Colonic mucosa (tissue), 4 donors: ENCODE measurements around the gene PTPRN2. TPM values are rescaled to one million over a fixed set of nuclear protein-coding genes. Genes with fewer than 3 reads are reported as not detected.
A peak's percentile ranks its signal among the peaks of the same experiment; 100 is the strongest.

Experiments
- DNase-seq: peaks from one replicate; pipeline ENCODE4 v3.0.0-alpha.2; 2020
- H3K27ac ChIP-seq: fragments of 200-600 bp; one replicate; pipeline ENCODE4 v1.8.0; 2021
- H3K27me3 ChIP-seq: fragments of 200-600 bp; one replicate; pipeline ENCODE4 v1.8.0; 2021
- H3K36me3 ChIP-seq: fragments of 200-600 bp; one replicate; pipeline ENCODE4 v1.8.0; 2021
- H3K4me1 ChIP-seq: fragments of 200-600 bp; one replicate; pipeline ENCODE4 v1.8.0; 2021; ENCODE audit warnings: mild to moderate bottlenecking
- H3K4me3 ChIP-seq: fragments of 200-600 bp; one replicate; pipeline ENCODE4 v1.8.0; 2021
- H3K9ac ChIP-seq, 2 donors: one replicate each; pipeline ENCODE4 v1.7.0; 2013; ENCODE audit warnings: control low read depth in 2 of 2, low read depth in 2 of 2, low read length in 2 of 2
- H3K9me3 ChIP-seq: fragments of 200-600 bp; one replicate; pipeline ENCODE4 v1.8.0; 2021
- intact Hi-C: fragments of 100-400 bp; cut with DNase I; formaldehyde crosslinking; loops from one replicate; pipeline ENCODE4 v1.14.1; 2022
- total RNA-seq, 2 donors: library from RNA; stranded (reverse); fragmentation: NEBNext Ultra II Directional in 1 of 2; extraction: Animal tissue kit (Norgen Biotek cat#: 25700) in 1 of 2; gene quantifications; one replicate each; pipeline ENCODE4 v1.2.1, GENCODE V29; 2021
- TF ChIP-seq, protein P1 (sequence below): fragments of 200-600 bp; IDR thresholded peaks from one replicate; pipeline ENCODE4 v1.8.0; 2022; ENCODE audit warnings: antibody characterized with exemption, mild to moderate bottlenecking
- donor health status: healthy.
- donor health status: DM: no; HTN: no; CAD: no.
- donor health status: DM: no; HTN: no; CAD: no.

The PTPRN2 gene
- total RNA-seq, 2 donors from 2014 or later: 14.7 to 21.6 TPM

GRCh38 chr7:158396301-158396905 is 191.2 kb downstream of the PTPRN2 start:
- intact Hi-C loops: no loop called here
- Histone ChIP-seq H3K9me3 (no peaks in the 10 kb centered on the region), H3K36me3 (no peaks in the 10 kb centered on the region), H3K4me1 (peaks cover 9% of the 10 kb centered on the region), H3K27me3 (no peaks in the 10 kb centered on the region), H3K27ac (no peak overlapping the region), H3K4me3 (no peak overlapping the region), H3K9ac (peak overlapping the region in 1 of 2 donors; percentile 9)
- TF ChIP-seq, protein P1, sequence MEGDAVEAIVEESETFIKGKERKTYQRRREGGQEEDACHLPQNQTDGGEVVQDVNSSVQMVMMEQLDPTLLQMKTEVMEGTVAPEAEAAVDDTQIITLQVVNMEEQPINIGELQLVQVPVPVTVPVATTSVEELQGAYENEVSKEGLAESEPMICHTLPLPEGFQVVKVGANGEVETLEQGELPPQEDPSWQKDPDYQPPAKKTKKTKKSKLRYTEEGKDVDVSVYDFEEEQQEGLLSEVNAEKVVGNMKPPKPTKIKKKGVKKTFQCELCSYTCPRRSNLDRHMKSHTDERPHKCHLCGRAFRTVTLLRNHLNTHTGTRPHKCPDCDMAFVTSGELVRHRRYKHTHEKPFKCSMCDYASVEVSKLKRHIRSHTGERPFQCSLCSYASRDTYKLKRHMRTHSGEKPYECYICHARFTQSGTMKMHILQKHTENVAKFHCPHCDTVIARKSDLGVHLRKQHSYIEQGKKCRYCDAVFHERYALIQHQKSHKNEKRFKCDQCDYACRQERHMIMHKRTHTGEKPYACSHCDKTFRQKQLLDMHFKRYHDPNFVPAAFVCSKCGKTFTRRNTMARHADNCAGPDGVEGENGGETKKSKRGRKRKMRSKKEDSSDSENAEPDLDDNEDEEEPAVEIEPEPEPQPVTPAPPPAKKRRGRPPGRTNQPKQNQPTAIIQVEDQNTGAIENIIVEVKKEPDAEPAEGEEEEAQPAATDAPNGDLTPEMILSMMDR: no peak
- DNase-seq: no peak

DNA sequence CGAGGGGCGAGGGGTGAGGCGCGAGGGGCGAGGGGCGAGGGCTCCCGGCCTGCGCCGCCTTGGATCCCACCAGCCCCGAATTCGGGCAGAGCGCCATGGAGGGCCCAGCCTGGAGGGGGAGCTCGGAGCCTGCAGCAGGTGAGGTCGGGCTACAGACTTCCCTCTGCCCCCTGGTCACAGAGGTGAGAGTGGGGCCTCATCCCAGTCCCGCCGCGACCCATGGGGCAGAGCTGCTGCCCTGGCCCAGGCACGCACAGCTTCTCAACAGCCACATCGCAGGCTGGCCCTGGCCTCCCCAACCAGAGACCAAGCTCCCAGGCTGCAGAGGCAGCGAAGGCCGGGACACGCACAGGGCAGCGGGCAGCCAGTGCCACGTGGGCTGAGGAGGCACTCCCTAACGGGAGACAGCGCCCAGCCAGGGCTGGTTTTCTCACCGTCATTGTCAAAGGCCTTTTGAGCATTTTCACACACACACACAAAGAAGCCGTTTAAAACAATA is 191.8 kb downstream of the PTPRN2 start:
- peaks cover 9% of the 10 kb centered on the region for H3K4me1 ChIP-seq
- intact Hi-C loops: no loop called here
- peak; percentile 75 for DNase-seq
- H3K36me3 ChIP-seq: no peaks in the 10 kb centered on the region
- H3K9ac ChIP-seq: peak overlapping the region in 1 of 2 donors; percentile 26
- H3K4me3 ChIP-seq: no peak overlapping the region
- no peaks in the 10 kb centered on the region for H3K9me3 ChIP-seq
- H3K27me3 ChIP-seq: no peaks in the 10 kb centered on the region
- TF ChIP-seq, protein P1: no peak
- no peak overlapping the region for H3K27ac ChIP-seq

DNA sequence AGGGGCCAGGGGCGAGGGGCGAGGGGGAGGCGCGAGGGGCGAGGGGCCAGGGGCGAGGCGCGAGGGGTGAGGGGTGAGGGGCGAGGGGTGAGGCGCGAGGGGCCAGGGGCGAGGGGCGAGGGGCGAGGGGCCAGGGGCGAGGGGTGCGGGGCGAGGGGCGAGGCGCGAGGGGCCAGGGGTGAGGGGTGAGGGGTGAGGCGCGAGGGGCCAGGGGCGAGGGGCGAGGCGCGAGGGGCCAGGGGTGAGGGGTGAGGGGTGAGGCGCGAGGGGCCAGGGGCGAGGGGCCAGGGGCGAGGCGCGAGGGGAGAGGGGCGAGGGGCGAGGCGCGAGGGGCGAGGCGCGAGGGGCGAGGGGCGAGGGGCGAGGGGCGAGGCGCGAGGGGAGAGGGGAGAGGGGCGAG is 192.3 kb downstream of the PTPRN2 start:
- intact Hi-C loops: no loop called here
- Histone ChIP-seq H3K4me3 (no peak overlapping the region), H3K9ac (no peak overlapping the region), H3K27ac (no peak overlapping the region), H3K9me3 (no peaks in the 10 kb centered on the region), H3K27me3 (no peaks in the 10 kb centered on the region), H3K4me1 (peaks cover 9% of the 10 kb centered on the region), H3K36me3 (no peaks in the 10 kb centered on the region)
- no peak for DNase-seq
- TF ChIP-seq, protein P1: no peak

GRCh38 chr7:158394936-158395335 is 192.7 kb downstream of the PTPRN2 start:
- Histone ChIP-seq H3K4me1 (peaks cover 9% of the 10 kb centered on the region), H3K27me3 (no peaks in the 10 kb centered on the region), H3K4me3 (no peak overlapping the region), H3K36me3 (no peaks in the 10 kb centered on the region), H3K9ac (no peak overlapping the region), H3K27ac (no peak overlapping the region), H3K9me3 (no peaks in the 10 kb centered on the region)
- DNase-seq: peak; percentile 66
- TF ChIP-seq, protein P1: peak; percentile 51
- intact Hi-C loops: no loop called here

DNA sequence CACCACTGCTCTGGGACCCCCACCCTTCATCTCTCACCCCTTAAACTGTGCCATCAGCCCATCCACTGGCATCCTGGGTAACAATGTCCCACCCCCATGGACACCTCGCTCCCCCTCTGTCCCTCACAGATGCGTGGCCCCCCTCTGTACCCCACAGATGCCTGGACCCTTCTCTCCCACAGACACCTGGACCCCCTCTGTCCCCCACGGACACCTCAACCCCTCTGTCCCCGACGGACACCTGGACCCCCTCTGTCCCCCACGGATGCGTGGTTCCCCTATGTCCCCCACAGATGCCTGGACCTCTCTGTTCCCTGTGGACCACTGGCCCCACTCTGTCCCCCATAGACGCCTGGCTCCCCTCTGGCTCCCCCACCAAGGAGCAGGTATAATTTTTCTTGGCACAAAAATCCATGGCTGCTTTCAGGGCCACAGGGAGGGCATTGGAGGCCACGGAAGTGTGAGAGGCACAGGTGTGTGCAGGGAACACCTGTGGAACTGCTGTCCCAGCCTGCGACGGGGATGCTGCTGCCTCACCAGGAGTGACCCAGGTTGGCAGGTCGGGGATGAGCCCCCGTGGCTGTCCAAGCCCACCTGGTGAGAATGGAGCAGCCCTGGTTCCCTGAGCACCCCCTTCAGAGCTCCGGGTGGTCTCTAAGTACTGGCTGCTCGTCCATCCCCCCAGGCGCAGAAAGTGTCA is 193.5 kb downstream of the PTPRN2 start:
- DNase-seq: no peak
- Histone ChIP-seq H3K9ac (no peak overlapping the region), H3K4me3 (no peak overlapping the region), H3K4me1 (peaks cover 9% of the 10 kb centered on the region), H3K27ac (no peak overlapping the region), H3K36me3 (no peaks in the 10 kb centered on the region), H3K27me3 (no peaks in the 10 kb centered on the region), H3K9me3 (no peaks in the 10 kb centered on the region)
- intact Hi-C loops: no loop called here
- TF ChIP-seq, protein P1: no peak
